GM19328 (cell line): Measurements from ENCODE around the gene ATXN10.

ENCODE experiments used
- ATAC-seq: cut with Tn5 transposase; IDR thresholded peaks from one replicate; pipeline ENCODE4 v1.9.1; 2021; ENCODE audit warnings: mild to moderate bottlenecking, moderate library complexity; ENCODE audit not compliant: unreplicated experiment

ATXN10 gene

DNA sequence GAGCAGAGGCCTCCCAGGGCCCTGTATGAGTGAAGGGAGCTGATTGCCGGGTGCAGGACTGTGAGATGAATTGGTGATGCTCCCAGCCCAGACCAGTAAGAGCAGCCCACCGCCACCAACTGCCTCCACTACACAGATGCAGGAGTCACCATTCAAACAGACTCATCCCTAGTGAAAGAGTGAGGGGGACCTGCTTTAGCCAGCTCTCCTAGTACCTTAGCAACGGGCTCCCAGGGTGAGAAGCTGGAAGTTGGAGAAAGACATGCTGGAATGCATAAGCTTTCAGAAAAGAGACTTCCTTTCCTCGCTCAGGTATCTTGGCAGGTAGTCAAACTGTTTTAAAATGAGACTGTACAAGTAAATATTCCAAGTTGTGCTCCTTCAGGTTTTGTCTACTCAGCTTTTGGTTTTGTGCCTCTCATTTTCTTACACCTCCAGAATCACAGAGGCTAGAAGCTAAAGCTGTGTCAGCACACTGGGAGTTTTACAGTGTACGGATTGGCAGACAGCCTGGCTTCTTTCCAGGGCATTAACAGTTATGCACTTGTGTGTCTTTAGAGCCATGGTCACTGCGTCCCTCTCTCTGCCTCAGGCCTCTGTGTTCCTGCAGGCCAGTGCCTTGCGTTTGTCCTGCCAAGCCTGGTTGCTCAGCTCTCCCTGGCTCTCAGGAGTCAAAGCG is 146.2 kb downstream of the ATXN10 start:
- ATAC-seq: no peak

DNA sequence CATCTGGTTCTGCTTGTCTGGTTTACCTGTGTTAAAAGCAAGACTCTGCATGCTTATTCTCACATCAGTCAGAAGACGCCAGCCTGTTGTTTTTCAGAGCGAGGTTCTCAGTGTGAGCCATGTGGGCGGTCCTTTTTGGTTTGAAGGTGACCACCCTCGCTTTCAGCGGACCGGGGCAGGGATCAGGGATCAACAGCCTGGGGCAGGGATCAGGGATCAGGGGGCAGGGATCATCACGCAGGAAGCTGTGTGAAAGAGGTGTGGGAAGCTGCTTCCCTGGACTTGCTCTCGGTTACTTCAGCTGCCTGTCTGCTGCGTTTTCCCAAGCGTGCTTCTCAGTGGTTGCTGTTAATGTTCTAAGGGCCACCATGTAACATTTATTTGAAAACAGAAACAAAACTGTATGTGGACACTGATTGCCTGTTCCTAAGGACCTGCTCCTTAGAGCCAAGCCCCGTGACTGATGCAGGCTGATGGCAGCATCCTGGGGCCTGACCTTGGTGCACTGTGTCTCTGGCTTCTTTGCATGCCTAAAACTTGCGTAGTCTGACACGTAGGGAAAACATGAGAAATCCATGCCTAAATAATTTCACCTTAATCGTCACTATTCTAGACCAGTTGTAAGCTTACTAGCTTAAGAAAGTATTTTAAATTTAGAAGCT is 146.9 kb downstream of the ATXN10 start:
- no peak for ATAC-seq

DNA sequence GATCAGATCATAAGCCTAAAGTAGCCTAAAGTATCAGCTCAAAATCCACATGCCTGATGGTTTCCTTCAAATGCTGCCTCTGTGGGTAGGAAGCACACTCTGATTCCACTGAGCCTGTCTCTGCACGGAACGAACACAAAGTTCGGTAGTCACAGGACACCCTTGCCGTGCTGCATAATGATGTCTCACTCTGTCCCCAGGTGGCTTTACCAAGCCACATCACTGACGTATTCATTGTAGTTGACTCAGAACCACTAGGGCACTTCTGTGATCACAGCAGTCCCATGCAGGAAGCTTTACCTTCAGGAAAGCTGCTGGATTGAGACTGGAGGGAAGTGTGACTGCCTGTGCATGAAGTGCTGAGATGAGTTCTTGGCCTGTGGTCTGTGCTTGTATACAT is 147.7 kb downstream of the ATXN10 start:
- ATAC-seq: no peak

DNA sequence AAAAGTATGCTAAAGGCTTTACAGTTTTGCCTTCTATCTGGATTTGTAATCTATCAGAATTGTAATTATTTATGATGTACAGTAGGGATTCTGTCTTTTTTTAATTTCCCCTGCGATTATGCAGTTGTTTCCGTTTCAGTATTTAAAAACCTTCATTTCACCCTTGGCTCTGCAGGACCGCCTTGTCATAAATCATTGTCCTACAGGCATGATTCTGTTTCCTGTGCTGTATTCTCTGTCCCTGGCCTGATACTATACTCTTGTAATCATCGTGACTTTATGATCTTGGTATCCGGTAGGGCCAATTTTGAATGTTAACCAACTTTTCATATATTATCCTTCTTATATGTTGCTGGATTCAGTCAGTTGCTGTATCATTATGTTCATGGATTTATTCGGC is 151.7 kb downstream of the ATXN10 start:
- no peak for ATAC-seq

DNA sequence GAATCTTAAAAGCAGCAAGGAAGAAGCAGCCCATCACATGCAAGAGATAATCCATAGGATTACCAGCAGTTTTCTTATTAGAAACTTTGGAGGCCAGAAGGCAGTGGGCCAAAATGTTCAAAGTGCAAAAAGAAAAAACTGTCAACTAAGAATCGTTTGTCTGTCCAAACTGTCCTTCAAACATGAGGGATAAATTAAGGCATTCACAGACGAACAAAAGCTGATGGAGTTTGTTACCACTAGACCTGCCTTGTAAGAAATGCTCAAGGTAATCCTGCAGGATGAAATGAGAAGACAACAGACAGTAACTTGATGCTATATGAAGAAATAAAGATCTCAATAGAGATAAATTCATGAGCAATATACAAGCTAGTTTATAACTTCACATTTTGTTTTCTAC is 154.9 kb downstream of the ATXN10 start:
- ATAC-seq: no peak

GRCh38 chr22:45828841-45829240 is 157.2 kb downstream of the ATXN10 start:
- no peak for ATAC-seq

DNA sequence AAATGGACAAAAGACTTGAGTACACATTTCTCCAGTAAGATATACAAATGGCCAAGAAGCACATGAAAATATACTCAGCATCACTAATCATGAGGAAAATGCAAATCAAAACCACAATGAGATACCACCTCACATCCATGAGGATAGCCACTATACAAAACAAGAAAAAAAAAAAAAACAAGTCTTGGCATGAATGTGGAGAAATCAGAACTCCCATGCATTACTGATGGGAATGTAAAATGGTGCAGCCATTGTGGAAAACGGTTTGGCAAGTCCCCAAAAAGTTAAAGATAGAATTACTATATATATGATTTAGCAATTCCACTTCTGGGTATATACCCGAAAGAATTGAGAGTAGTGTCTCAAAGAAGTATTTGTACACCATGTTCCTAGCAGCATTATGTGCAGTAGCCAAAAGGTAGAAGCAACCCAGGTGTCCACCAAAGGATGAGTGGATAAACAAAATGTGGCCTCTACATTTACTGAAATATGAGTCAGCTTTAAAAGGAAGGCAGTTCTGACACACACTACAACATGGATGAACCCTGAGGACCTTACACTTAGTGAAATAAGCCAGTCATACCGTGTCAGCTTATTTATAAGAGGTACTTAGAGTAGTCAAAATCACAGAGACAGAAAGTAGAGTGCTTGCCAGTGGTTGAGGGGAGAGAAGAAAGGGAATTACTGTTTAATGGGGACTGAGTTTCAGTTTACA is 159.1 kb downstream of the ATXN10 start:
- no peak for ATAC-seq

DNA sequence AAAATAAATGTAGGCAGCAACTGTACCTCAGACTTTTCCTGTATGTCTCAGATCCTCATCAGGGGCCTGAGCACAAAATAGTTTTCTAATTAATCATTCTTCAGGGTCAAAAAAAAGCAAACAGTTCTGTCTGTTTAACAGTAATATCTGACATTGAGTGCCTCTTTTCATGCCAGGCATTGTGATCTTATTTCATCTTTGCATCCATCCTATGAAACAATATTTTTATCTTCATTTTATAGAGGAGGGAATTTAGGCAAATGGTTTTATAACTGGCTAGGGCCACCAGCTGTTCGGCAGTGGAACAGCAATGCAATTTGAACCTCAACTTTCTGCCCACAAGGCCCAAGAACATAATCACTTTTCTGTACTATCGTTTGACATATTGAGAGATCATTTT is 159.8 kb downstream of the ATXN10 start:
- ATAC-seq: no peak

- no peak for ATAC-seq
Observed at GRCh38 chr22:45832180-45832579, 160.5 kb downstream of the ATXN10 start.

DNA sequence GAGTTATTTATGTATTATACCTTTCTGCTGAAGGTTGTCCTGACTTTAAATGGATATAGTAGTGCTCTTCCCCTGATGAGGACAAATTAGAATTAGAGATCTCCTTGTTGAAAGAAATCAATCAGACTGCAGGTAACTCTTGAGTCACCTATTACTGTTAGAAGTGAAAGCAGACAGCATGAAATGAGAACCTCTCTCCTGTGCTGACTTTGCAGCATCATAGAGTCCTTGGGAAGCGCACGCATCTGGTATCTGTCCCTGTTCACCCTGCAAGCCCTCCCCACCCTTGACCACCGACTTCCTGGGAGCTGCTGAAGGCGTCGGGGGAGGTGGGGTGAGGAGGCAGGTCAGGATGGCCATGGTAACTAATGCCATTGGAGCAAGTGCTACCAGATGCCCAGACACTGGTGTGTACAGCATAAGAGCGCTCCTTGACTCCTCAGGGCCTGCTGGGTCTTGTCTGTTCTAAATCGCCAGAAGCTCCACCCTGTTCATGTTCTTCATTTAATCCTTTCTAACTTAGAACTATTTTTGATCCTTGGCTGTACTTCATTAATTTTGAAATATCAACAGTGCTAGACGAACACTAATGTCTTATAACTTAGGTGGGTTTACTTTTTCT is 161.4 kb downstream of the ATXN10 start:
- no peak for ATAC-seq

DNA sequence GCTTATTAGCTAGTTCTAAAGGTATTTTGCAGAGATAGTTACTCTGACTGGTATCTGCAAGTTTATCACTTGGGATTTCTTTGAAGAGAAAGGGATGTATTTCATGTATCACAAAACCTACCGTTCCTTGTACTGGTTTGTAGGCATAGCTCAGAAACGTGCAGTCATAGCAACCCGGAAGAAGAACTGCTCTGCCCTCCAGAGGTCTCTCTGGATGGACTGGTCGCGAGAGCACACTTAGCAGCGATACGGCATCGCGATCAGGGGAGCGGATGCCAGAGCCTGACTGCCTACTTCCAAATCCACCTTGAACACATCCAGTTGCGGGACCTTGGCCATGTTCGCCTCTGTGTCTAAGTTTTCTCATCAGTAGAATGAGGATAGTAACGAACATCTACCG is 162.0 kb downstream of the ATXN10 start:
- ATAC-seq: no peak

GRCh38 chr22:45834241-45834640 is 162.6 kb downstream of the ATXN10 start:
- ATAC-seq: no peak

- ATAC-seq: no peak
Observed at GRCh38 chr22:45834795-45835194, 163.2 kb downstream of the ATXN10 start.

- ATAC-seq: no peak
Observed at GRCh38 chr22:45836418-45837169, 165.0 kb downstream of the ATXN10 start.

DNA sequence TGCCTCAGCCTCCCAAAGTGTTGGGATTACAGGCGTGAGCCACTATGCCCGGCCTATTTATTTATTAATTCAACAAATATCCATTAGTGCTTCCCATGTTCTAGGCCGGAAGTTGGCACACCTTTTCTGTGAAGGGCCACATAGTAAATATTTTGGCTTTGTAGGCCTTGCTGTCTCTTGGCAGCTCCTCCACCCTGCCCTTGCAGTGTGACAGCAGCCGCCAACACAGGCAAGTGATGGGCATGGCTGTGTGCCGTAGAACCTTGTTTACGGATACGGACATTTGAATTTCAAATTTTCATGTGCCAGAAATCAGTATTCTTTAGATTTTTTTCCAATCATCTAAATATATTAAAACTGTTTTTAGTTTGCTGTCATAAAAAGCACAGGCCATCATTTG is 165.9 kb downstream of the ATXN10 start:
- ATAC-seq: no peak

- ATAC-seq: no peak
Observed at GRCh38 chr22:45838305-45838887, 166.8 kb downstream of the ATXN10 start.

DNA sequence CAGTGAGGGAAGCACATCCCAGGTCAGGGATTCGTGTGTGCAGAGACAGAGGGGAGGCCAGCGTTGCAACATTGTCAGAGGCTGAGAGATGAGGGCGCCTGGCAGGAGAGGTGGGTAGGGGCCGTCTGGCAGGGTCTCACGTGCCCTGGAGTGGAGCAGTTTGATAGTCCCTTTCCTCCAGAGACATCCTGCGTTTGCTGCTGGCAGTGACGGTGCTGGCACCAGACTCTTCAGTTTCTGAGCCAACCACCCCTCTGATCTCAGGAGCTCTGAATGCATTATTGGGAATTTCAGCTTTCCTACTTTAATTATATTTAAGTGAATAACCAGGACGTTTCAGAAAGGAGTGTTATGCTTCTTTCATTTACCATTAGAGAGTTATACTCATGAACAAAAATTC is 168.8 kb downstream of the ATXN10 start:
- no peak for ATAC-seq

GRCh38 chr22:45842291-45842991 is 170.8 kb downstream of the ATXN10 start:
- ATAC-seq: no peak

DNA sequence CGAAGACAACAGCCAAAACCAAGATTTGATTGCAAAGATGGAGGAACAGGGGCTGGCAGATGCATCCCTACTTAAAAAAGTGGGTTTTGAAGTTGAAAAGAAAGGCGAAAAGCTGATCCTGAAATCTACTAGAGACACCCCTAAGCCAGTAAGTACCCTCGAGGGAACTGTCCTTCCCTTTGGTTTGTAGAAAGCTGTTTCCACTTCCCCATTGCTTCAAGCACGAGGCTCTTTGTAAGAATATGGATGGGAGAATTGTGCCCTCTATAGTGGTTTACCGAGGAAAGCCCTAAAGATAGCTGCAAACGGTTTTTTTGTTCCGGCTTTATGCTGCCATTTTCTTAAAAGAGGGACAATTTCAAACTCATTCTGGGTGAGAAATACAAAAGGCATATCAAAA is 171.4 kb downstream of the ATXN10 start:
- ATAC-seq: no peak

GRCh38 chr22:45843986-45844385 is 172.4 kb downstream of the ATXN10 start:
- ATAC-seq: no peak
